Breast epithelium (tissue), 3 donors: ENCODE measurements around the gene KIFC1.

Experiments
- POLR2A ChIP-seq: fragments of 450-650 bp; IDR thresholded peaks from one replicate; pipeline ENCODE4 v1.6.1; 2016; ENCODE audit warnings: antibody characterized with exemption, mild to moderate bottlenecking, moderate library complexity
- POLR2AphosphoS5 ChIP-seq, 3 donors: sonication (generic); formaldehyde crosslinking; IDR thresholded peaks; one replicate each; pipeline ENCODE4 v1.6.1; 2017; ENCODE audit warnings: antibody characterized with exemption in 3 of 3
- TF ChIP-seq, protein P1 (sequence below), 3 donors: fragments of 450-650 bp; IDR thresholded peaks; one replicate each; pipeline ENCODE4 v1.5.1; 2016 to 2017; ENCODE audit warnings: antibody characterized with exemption in 3 of 3, mild to moderate bottlenecking in 3 of 3, moderate library complexity in 3 of 3

DNA sequence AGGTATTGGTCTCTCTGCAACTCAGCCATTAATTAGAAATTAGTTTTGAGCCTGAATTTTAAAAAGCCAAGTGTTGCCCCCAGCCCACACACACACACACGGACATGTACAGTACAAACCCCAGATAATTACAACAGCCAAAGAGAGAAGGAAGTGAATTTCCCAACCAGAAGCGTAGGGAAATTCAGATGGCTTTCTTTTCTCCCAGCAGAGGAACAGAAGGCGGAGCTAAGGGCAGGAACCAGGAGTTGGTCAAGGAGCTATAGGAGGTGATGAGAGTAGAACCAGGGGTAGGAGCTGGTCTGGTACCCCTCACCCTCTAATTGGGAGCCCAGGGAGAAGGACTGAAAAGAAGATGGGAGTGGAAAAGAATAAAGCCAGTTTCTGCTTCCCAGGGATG, 58.8 kb downstream of the KIFC1 start:
- TF ChIP-seq POLR2A (no peak), POLR2AphosphoS5 (IDR thresholded peaks at IDR 0.05) (no peak)
- TF ChIP-seq, protein P1, sequence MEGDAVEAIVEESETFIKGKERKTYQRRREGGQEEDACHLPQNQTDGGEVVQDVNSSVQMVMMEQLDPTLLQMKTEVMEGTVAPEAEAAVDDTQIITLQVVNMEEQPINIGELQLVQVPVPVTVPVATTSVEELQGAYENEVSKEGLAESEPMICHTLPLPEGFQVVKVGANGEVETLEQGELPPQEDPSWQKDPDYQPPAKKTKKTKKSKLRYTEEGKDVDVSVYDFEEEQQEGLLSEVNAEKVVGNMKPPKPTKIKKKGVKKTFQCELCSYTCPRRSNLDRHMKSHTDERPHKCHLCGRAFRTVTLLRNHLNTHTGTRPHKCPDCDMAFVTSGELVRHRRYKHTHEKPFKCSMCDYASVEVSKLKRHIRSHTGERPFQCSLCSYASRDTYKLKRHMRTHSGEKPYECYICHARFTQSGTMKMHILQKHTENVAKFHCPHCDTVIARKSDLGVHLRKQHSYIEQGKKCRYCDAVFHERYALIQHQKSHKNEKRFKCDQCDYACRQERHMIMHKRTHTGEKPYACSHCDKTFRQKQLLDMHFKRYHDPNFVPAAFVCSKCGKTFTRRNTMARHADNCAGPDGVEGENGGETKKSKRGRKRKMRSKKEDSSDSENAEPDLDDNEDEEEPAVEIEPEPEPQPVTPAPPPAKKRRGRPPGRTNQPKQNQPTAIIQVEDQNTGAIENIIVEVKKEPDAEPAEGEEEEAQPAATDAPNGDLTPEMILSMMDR (IDR thresholded peaks at IDR 0.05) = no peak
